GM11168 (cell line): ENCODE results near the gene LPAR5.

Experiments
- in situ Hi-C: fragments of 300-500 bp; cut with MboI; formaldehyde crosslinking; loops from one replicate; pipeline ENCODE4 v1.12.0; 2022; ENCODE audit warnings: low sequenced_read_pairs; ENCODE audit not compliant: unreplicated experiment

Gene LPAR5

DNA sequence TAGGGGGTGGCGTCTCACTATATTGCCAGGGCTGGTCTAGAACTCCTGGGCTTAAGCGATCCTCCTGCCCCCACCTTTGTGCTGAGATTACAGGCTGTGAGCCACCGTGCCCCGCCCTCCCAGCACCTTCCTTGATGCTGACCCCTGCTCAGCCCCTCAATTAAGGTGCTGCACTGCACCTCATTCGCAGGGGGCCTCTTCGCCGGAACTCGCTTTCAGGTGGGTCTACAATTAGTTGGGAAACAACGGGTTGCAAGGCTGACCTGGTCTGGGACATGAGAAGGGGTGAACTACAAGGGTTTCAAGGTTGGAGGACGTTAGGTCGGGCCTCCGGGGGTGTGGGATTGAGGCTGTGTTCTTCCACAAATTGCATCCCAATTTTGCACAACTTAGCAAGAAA is 66.4 kb downstream of the LPAR5 start:
- in situ Hi-C loops, result no loop called here
